Measurements from ENCODE around the gene ZFYVE16. TPM values are rescaled to one million over a fixed set of nuclear protein-coding genes. Genes with fewer than 3 reads are reported as not detected.

Gene ZFYVE16
- total and polyA plus RNA-seq, 10 of the 15 experiments (the other 5 are each of a cell fraction or from before 2014, with no cell fraction given), result 2.9 to 11.2 (median 7.8) TPM

DNA sequence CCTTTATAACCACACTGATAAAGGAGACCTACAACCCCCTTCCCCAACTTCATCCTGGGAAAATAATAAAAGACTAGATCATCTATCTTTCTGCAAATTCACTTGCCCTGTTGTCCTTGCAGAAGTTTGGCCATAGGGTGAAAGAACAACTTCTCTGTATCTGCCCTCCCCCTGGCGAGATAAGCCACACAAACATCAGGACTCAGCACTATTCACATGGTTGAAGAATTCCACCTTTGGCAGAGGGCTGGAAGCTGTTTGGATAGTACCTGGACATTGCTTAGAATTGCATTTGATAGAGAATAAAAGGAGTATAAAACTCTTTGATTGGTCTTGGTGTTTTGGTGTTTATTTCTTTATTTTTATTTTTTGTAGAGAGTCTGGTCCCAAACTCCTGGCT, 97.0 kb downstream of the ZFYVE16 start:
- no peak overlapping the region for H3K27ac ChIP-seq (ENCODE audit: control insufficient read depth, insufficient read depth)
- no TSS peak for BruUV-seq (replicated peaks)
- FAIRE-seq (no peak), DNase-seq (ENCODE audit: low read depth, low spot score) (no peak), ATAC-seq (no peak)
- H4K20me1 ChIP-seq (ENCODE audit: control insufficient read depth, insufficient read depth), result no peaks in the 10 kb centered on the region
- H3K79me2 ChIP-seq (ENCODE audit: control insufficient read depth, insufficient read depth, low read length), result no peaks in the 10 kb centered on the region
- SMC1A ChIA-PET (ENCODE audit: uncharacterized antibody, unreplicated experiment), result no interaction called here
- intact Hi-C loops (cut with micrococcal nuclease; ENCODE audit: unreplicated experiment) (no loop called here), in situ Hi-C loops (cut with MboI) (no loop called here)
- H2AFZ ChIP-seq (ENCODE audit: control insufficient read depth, low read depth, low read length), result no peak overlapping the region
- H3K9me3 ChIP-seq (replicated peaks; ENCODE audit: control insufficient read depth, insufficient read depth, low read length), result no peaks in the 10 kb centered on the region
- H3K4me2 ChIP-seq (ENCODE audit: control insufficient read depth, insufficient read depth), result no peak overlapping the region
- RAD21 ChIA-PET (ENCODE audit: unreplicated experiment), result no interaction called here
- H3K4me1 ChIP-seq (ENCODE audit: control insufficient read depth, insufficient read depth, low read length), result no peaks in the 10 kb centered on the region
- H3K9ac ChIP-seq (ENCODE audit: control insufficient read depth, insufficient read depth, low read length), result no peak overlapping the region
- H3K36me3 ChIP-seq (ENCODE audit: control insufficient read depth in 2 of 2, insufficient read depth in 2 of 2, low read length in 1 of 2), result no peaks in the 10 kb centered on the region
- WGBS (ENCODE audit: insufficient coverage, insufficient replicate concordance, low lambda C conversion rate, missing lambda C conversion rate), result 50% methylated on average over 1 of the region's 1 CpG
- CTCF ChIA-PET, result no interaction called here
- H3K4me3 ChIP-seq, result no peak overlapping the region
- TF ChIP-seq ZZZ3 (IDR thresholded peaks at IDR 0.05; ENCODE audit: control insufficient read depth, insufficient read length, low read depth) (no peak), GABPA (IDR thresholded peaks at IDR 0.05; ENCODE audit: low read depth) (no peak), TAF1 (IDR thresholded peaks at IDR 0.05; ENCODE audit: borderline replicate concordance, low read depth, low read length) (no peak), CBX5 (IDR thresholded peaks at IDR 0.05; ENCODE audit: low read depth) (no peak), ZNF24 (IDR thresholded peaks at IDR 0.05) (no peak), HDAC2 (IDR thresholded peaks at IDR 0.05) (no peak), RAD51 (IDR thresholded peaks at IDR 0.05) (no peak)
- TF ChIP-seq, protein P1, sequence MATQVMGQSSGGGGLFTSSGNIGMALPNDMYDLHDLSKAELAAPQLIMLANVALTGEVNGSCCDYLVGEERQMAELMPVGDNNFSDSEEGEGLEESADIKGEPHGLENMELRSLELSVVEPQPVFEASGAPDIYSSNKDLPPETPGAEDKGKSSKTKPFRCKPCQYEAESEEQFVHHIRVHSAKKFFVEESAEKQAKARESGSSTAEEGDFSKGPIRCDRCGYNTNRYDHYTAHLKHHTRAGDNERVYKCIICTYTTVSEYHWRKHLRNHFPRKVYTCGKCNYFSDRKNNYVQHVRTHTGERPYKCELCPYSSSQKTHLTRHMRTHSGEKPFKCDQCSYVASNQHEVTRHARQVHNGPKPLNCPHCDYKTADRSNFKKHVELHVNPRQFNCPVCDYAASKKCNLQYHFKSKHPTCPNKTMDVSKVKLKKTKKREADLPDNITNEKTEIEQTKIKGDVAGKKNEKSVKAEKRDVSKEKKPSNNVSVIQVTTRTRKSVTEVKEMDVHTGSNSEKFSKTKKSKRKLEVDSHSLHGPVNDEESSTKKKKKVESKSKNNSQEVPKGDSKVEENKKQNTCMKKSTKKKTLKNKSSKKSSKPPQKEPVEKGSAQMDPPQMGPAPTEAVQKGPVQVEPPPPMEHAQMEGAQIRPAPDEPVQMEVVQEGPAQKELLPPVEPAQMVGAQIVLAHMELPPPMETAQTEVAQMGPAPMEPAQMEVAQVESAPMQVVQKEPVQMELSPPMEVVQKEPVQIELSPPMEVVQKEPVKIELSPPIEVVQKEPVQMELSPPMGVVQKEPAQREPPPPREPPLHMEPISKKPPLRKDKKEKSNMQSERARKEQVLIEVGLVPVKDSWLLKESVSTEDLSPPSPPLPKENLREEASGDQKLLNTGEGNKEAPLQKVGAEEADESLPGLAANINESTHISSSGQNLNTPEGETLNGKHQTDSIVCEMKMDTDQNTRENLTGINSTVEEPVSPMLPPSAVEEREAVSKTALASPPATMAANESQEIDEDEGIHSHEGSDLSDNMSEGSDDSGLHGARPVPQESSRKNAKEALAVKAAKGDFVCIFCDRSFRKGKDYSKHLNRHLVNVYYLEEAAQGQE (IDR thresholded peaks at IDR 0.05; ENCODE audit: low read depth, low read length), result no peak
- POLR2A ChIA-PET, result no interaction called here
- H3K27me3 ChIP-seq (replicated peaks in 1 of 2; ENCODE audit: control insufficient read depth in 2 of 2, insufficient read depth in 2 of 2, low read length in 1 of 2), result no peaks in the 10 kb centered on the region
